Measurements from ENCODE around the gene NUCB1.
"Not testable (repeated sequence)": the region's sequence is repeated elsewhere in the genome, so short reads cannot be mapped to it uniquely, and the experiment has no call there.

Gene NUCB1

DNA sequence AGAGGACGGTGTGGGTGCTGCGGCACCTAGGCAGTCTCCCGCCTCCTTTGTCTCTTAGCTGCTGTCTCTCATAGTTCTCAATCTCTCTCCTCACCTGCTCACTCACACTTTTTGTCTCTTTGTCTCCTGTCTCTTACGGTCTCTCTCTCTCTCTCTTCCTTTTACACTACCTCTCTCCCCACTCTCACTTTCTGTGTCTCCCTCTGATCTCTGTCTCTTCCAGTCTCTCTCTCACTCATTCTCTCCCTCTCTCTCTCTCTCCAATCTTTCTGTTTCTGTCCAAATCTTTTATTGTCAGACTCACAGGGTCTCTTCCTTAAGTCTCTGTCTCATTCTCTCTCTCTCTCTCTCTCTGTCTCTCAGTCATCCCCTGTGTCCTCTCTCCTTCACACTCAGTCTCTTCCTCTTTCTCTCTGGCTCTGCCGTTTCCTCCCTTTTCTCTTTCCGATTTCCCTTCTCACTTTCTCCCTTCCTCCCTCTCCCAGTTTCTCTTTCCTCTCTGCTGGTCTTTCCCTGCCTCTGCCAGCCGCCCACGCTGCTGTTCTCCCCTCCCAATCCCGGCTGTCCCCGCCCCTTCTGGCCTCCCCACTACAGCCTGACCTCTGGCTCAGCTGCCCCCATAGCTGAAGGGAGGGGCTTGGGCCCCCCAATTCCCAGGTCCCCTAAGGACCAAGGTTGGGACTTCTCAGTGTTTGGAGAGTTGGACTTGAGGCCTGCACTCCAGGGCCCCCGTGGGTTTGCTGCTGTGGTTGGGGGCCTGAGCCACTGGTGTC lies 31.8 kb upstream of the NUCB1 start, which contains the start of gene PLEKHA4:
PLEKHA4 (minus strand) TSS at position 504 of the 773 bp plus-strand sequence. CDS start 997 bp downstream, outside the sequence.
- TF ChIP-seq, protein P1, sequence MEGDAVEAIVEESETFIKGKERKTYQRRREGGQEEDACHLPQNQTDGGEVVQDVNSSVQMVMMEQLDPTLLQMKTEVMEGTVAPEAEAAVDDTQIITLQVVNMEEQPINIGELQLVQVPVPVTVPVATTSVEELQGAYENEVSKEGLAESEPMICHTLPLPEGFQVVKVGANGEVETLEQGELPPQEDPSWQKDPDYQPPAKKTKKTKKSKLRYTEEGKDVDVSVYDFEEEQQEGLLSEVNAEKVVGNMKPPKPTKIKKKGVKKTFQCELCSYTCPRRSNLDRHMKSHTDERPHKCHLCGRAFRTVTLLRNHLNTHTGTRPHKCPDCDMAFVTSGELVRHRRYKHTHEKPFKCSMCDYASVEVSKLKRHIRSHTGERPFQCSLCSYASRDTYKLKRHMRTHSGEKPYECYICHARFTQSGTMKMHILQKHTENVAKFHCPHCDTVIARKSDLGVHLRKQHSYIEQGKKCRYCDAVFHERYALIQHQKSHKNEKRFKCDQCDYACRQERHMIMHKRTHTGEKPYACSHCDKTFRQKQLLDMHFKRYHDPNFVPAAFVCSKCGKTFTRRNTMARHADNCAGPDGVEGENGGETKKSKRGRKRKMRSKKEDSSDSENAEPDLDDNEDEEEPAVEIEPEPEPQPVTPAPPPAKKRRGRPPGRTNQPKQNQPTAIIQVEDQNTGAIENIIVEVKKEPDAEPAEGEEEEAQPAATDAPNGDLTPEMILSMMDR (IDR thresholded peaks at IDR 0.05; ENCODE audit: low read depth, low read length, missing control alignments) = no peak
- no peak within 1 kb of the TSS for H3K4me3 ChIP-seq (ENCODE audit: low read depth, low read length)
- DNase-seq (ENCODE audit: low read depth) = no peak

GRCh38 chr19:48870048-48870447 lies 30.1 kb upstream of the NUCB1 start:
- TF ChIP-seq, protein P1 (IDR thresholded peaks at IDR 0.05; ENCODE audit: low read depth, low read length, missing control alignments) = no peak
- no peak overlapping the region for H3K4me3 ChIP-seq (ENCODE audit: low read depth, low read length)
- DNase-seq (ENCODE audit: low read depth) = no peak

DNA sequence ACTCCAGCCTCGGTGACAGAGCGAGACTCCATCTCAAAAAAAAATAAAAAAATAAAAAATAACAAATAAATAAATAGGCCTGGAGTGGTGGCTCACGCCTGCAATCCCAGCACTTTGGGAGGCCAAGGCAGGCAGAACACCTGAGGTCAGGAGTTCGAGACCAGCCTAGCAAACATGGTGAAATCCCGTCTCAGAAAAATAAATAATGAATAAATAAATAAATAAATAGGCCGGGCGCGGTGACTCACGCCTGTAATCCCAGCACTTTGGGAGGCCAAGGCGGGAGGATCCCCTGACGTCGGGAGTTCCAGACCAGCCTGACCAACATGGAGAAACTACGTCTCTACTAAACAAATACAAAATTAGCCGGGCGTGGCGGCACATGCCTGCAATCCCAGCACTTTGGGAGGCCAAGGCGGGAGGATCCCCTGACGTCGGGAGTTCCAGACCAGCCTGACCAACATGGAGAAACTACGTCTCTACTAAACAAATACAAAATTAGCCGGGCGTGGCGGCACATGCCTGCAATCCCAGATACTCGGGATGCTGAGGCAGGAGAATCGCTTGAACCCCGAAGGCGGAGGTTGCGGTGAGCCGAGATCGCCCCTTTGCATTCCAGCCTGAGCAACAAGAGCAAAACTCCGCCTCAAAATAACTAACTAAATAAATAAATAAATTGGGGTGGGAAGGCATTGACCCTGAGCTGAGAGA lies 28.5 kb upstream of the NUCB1 start:
- H3K4me3 ChIP-seq (ENCODE audit: low read depth, low read length); DNase-seq (ENCODE audit: low read depth): not testable (repeated sequence)

DNA sequence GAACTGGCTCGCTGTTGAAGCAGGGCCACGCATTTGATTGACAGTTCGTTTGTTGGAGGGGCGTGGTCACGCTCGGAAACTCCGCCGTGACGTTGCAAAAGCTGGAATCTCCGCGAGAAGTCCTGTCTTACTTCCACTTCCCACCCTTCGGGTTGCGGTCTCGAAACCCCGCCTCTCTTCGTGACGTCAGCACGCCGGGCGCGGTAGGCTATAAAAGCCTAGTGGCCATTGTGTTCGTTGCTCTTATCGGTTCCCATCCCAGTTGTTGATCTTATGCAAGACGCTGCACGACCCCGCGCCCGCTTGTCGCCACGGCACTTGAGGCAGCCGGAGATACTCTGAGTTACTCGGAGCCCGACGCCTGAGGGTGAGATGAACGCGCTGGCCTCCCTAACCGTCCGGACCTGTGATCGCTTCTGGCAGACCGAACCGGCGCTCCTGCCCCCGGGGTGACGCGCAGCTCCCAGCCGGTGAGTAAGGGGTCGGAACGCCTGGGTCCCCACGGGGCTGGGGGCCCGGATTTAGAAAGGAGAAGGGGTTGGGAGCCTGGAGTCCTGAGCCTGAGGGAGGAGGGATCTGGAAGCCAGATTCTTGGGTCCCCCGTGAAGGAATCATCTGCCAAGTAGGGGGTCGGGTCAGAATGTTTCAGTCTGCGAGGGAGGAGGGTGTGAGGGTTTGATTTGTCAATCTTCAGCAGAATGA lies 27.8 kb upstream of the NUCB1 start, which contains the start of gene PPP1R15A:
PPP1R15A (plus strand) TSS at position 240 of the 702 bp plus-strand sequence. CDS start 813 bp downstream, outside the sequence.
- H3K4me3 ChIP-seq (ENCODE audit: low read depth, low read length) = peak within 1 kb of the TSS; percentile 75
- TF ChIP-seq, protein P1 (IDR thresholded peaks at IDR 0.05; ENCODE audit: low read depth, low read length, missing control alignments) = no peak
- DNase-seq (ENCODE audit: low read depth) = peak; percentile 93

DNA sequence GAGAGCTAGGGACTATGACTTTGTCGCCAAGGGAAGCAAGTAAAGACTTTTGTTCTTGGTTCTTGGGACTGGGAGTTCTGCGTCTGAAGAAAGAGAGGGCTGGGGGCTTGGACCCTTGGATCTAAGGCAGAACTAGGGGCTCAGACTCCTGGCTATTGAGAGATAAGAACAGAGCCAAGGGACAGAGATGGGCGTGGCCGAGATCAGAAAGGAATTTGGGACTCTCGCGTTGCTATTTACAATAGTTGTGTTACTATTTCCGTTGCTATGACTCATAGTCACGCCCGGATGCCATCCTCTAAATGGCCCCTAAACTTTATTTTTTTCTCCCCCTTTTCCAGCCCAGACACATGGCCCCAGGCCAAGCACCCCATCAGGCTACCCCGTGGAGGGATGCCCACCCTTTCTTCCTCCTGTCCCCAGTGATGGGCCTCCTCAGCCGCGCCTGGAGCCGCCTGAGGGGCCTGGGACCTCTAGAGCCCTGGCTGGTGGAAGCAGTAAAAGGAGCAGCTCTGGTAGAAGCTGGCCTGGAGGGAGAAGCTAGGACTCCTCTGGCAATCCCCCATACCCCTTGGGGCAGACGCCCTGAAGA lies 27.1 kb upstream of the NUCB1 start:
- TF ChIP-seq, protein P1 (IDR thresholded peaks at IDR 0.05; ENCODE audit: low read depth, low read length, missing control alignments) = no peak
- H3K4me3 ChIP-seq (ENCODE audit: low read depth, low read length) = peak overlapping the region; percentile 75
- DNase-seq (ENCODE audit: low read depth) = no peak

- TF ChIP-seq, protein P1 (IDR thresholded peaks at IDR 0.05; ENCODE audit: low read depth, low read length, missing control alignments) = no peak
These were observed 26.4 kb upstream of the NUCB1 start for GRCh38 chr19:48873476-48874302.

More at GRCh38 chr19:48873476-48874302, 26.4 kb upstream of the NUCB1 start:
- H3K4me3 ChIP-seq (ENCODE audit: low read depth, low read length) = peak overlapping the region; percentile 75
- no peak for DNase-seq (ENCODE audit: low read depth)
